Kidney epithelial cell (primary cell): ENCODE results near the gene KIRREL3. TPM values are rescaled to one million over a fixed set of nuclear protein-coding genes. Genes with fewer than 3 reads are reported as not detected.

Source experiments
- DNase-seq: peaks from one replicate; pipeline ENCODE4 v3.0.0-alpha.2; 2010; ENCODE audit warnings: low read depth
- H3K27me3 ChIP-seq: 2 replicates; pipeline ENCODE4 v1.6.0; 2011; ENCODE audit warnings: low read length; ENCODE audit not compliant: control insufficient read depth, insufficient read depth
- H3K36me3 ChIP-seq: 2 replicates; pipeline ENCODE4 v1.5.1; 2011; ENCODE audit warnings: low read length; ENCODE audit not compliant: control insufficient read depth, insufficient read depth
- H3K4me3 ChIP-seq: 2 replicates; pipeline ENCODE4 v1.5.1; 2011; ENCODE audit warnings: low read depth, mild to moderate bottlenecking, control low read depth, low read length
- CTCF ChIP-seq: IDR thresholded peaks from 2 replicates; pipeline ENCODE4 v1.5.1; 2011; ENCODE audit warnings: mild to moderate bottlenecking, moderate library complexity, low read length, control low read depth, inconsistent platforms; ENCODE audit not compliant: insufficient read depth, poor library complexity, severe bottlenecking
- total RNA-seq: library from RNA; depleted of rRNA; stranded (reverse); fragments of >200 nt; gene quantifications from 2 replicates; pipeline ENCODE4 v1.2.3, GENCODE V29; 2015

The KIRREL3 gene
- total RNA-seq, 1 donor from 2014 or later = 1.3 TPM

DNA sequence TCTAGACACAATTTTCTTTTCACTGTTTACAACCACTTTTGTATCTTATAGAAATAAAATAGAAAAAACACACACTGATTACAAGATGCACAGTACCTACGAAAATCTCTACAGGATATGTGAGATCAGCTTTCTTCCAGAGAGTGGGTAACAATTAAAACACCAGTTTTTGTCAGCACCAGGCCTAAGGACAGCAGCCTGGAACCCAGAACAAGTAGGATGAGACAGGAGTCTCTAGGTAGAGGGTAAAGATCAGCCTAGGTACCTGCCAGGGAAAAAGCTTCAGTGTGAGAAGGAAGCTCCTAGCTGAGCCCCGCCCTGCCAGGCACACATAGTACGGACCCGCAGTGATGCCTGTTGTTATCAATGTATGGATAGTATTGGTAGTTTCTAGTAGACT is 61.9 kb downstream of the KIRREL3 start:
- no peak overlapping the region for H3K4me3 ChIP-seq
- no peaks in the 10 kb centered on the region for H3K27me3 ChIP-seq
- no peak for TF ChIP-seq CTCF
- no peaks in the 10 kb centered on the region for H3K36me3 ChIP-seq
- DNase-seq = no peak

DNA sequence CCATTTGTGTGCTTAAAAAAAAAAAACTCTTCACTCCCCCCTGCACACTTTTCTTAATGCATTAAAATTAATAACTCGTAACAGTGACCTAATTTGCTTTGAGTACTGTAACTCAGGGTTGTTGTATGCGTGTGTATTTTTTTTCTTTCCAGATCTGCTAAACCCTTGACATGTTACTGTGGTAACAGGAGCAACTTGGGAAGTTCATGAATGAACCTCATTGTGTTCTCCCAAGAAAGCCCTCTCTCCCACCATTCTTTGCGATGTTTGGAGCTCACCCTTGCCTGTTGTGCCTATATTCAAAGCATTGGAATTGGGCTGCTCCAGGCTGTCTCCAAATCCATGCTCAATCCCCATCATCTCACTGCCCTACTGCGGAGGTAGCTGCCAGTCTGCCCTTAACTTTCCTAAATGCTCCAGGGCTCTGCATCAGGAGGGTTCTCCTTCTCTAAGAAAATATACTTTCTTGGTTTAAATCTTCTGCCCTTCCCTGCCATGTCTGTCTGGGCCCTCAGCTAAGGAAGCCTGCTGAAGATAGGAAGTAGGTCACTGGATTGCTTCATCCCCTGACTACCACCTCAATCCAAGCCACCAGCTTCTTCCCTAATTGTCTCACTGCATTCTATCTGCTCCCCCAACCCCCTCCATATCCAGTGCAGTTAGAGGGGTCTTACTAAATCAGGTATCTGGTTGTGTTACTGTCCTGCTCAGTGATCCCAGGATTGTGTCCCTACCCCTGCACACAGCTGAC is 70.3 kb downstream of the KIRREL3 start:
- DNase-seq = no peak
- Histone ChIP-seq H3K36me3 (no peaks in the 10 kb centered on the region), H3K4me3 (no peak overlapping the region), H3K27me3 (no peaks in the 10 kb centered on the region)
- TF ChIP-seq CTCF = no peak

GRCh38 chr11:126929179-126930061 is 71.2 kb downstream of the KIRREL3 start:
- no peak for DNase-seq
- TF ChIP-seq CTCF = no peak
- no peak overlapping the region for H3K4me3 ChIP-seq

GRCh38 chr11:126927623-126928022 is 72.9 kb downstream of the KIRREL3 start:
- H3K36me3 ChIP-seq = no peaks in the 10 kb centered on the region
- DNase-seq = no peak
- H3K4me3 ChIP-seq = no peak overlapping the region
- no peaks in the 10 kb centered on the region for H3K27me3 ChIP-seq
- no peak for TF ChIP-seq CTCF

More at GRCh38 chr11:126929179-126930061, 71.2 kb downstream of the KIRREL3 start:
- no peaks in the 10 kb centered on the region for H3K27me3 ChIP-seq
- no peaks in the 10 kb centered on the region for H3K36me3 ChIP-seq

DNA sequence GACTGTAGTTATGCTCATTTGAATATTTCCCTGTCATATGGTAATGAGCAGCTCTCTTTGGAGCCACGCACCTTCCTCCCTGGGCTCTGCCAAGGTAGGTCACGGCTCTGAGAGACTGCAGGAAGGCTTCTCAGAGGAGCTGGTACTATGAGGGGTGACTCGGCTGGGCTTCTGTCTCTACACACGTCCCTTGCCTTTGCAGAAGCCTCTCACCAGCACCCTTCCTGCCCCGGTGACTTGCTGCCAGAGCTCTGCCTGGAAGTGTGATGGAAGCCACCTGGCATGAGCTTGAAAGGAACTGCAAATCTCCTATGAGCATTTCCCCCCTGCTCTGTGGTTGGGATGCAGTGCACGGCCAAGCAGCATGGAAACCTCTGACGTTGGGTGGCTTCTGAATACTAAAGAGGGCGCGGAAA is 74.2 kb downstream of the KIRREL3 start:
- Histone ChIP-seq H3K36me3 (no peaks in the 10 kb centered on the region), H3K27me3 (no peaks in the 10 kb centered on the region), H3K4me3 (no peak overlapping the region)
- TF ChIP-seq CTCF = no peak
- DNase-seq = no peak
